Mesothelial cell of epicardium (in vitro differentiated cells): ENCODE measurements around the gene KCNJ6. TPM values are rescaled to one million over a fixed set of nuclear protein-coding genes. Genes with fewer than 3 reads are reported as not detected.
"Not testable (repeated sequence)": the region's sequence is repeated elsewhere in the genome, so short reads cannot be mapped to it uniquely, and the experiment has no call there.

Experiments
- DNase-seq, 2 experiments: peaks; one replicate each; pipeline ENCODE4 v3.0.0; 2021; ENCODE audit warnings: low spot score in 2 of 2; ENCODE audit not compliant: unreplicated experiment in 2 of 2
- H3K27ac Mint-ChIP-seq: 2 replicates; pipeline ENCODE4 v1.8.0; 2021; ENCODE audit warnings: mixed read lengths
- H3K27me3 Mint-ChIP-seq: 2 replicates; pipeline ENCODE4 v1.8.0; 2021; ENCODE audit warnings: low read depth, mixed read lengths
- H3K36me3 Mint-ChIP-seq: 2 replicates; pipeline ENCODE4 v1.8.0; 2021; ENCODE audit warnings: mixed read lengths
- H3K4me1 Mint-ChIP-seq: 2 replicates; pipeline ENCODE4 v1.8.0; 2021; ENCODE audit warnings: mixed read lengths
- H3K4me3 Mint-ChIP-seq: 2 replicates; pipeline ENCODE4 v1.8.0; 2021; ENCODE audit warnings: mild to moderate bottlenecking, moderate library complexity, mixed read lengths
- H3K9me3 Mint-ChIP-seq: 2 replicates; pipeline ENCODE4 v1.8.0; 2021; ENCODE audit warnings: mixed read lengths
- CTCF ChIP-seq: fragments of 200-600 bp; sonication (generic); IDR thresholded peaks from one replicate; pipeline ENCODE4 v1.5.0; 2021; ENCODE audit warnings: antibody characterized with exemption; ENCODE audit not compliant: unreplicated experiment
- total RNA-seq: library from RNA; stranded (reverse); gene quantifications from 3 replicates; pipeline ENCODE4 v1.2.1, GENCODE V29; 2021

KCNJ6 gene
- total RNA-seq, 1 donor from 2014 or later = 0.02 TPM

- Mint-ChIP-seq H3K9me3 (peaks cover 24% of the 10 kb centered on the region), H3K27me3 (no peaks in the 10 kb centered on the region), H3K4me1 (no peaks in the 10 kb centered on the region), H3K27ac (no peak overlapping the region), H3K36me3 (peaks cover 6% of the 10 kb centered on the region), H3K4me3 (no peak overlapping the region)
- no peak for DNase-seq
- TF ChIP-seq CTCF = no peak
Measured at GRCh38 chr21:37578471-37579126, 337.7 kb downstream of the KCNJ6 start.

GRCh38 chr21:37576929-37577328 lies 339.3 kb downstream of the KCNJ6 start:
- not testable (repeated sequence) for H3K4me1 Mint-ChIP-seq, DNase-seq, H3K4me3 Mint-ChIP-seq, H3K27ac Mint-ChIP-seq, H3K36me3 Mint-ChIP-seq, H3K27me3 Mint-ChIP-seq
- peaks cover 24% of the 10 kb centered on the region for H3K9me3 Mint-ChIP-seq

- Mint-ChIP-seq H3K4me1 (no peaks in the 10 kb centered on the region), H3K9me3 (peaks cover 24% of the 10 kb centered on the region), H3K4me3 (no peak overlapping the region), H3K27ac (no peak overlapping the region), H3K27me3 (no peaks in the 10 kb centered on the region), H3K36me3 (peaks cover 6% of the 10 kb centered on the region)
- no peak for DNase-seq
- TF ChIP-seq CTCF = no peak
Measured at GRCh38 chr21:37575580-37575979, 340.7 kb downstream of the KCNJ6 start.

GRCh38 chr21:37574751-37575150 lies 341.5 kb downstream of the KCNJ6 start:
- no peak for TF ChIP-seq CTCF
- Mint-ChIP-seq H3K4me3 (no peak overlapping the region), H3K27me3 (peaks cover 3% of the 10 kb centered on the region), H3K4me1 (no peaks in the 10 kb centered on the region), H3K36me3 (peaks cover 6% of the 10 kb centered on the region), H3K27ac (no peak overlapping the region), H3K9me3 (peaks cover 17% of the 10 kb centered on the region)
- no peak for DNase-seq

- TF ChIP-seq CTCF = no peak
- DNase-seq = no peak
- Mint-ChIP-seq H3K4me3 (no peak overlapping the region), H3K27me3 (peaks cover 3% of the 10 kb centered on the region), H3K36me3 (peaks cover 6% of the 10 kb centered on the region), H3K27ac (no peak overlapping the region), H3K9me3 (peaks cover 12% of the 10 kb centered on the region), H3K4me1 (no peaks in the 10 kb centered on the region)
Measured at GRCh38 chr21:37574316-37574715, 341.9 kb downstream of the KCNJ6 start.

GRCh38 chr21:37571442-37571841 lies 344.8 kb downstream of the KCNJ6 start:
- Mint-ChIP-seq H3K27me3 (peaks cover 7% of the 10 kb centered on the region), H3K4me3 (no peak overlapping the region), H3K9me3 (no peaks in the 10 kb centered on the region), H3K27ac (no peak overlapping the region), H3K36me3 (no peaks in the 10 kb centered on the region), H3K4me1 (no peaks in the 10 kb centered on the region)
- no peak for TF ChIP-seq CTCF
- DNase-seq = no peak
